Caco-2 (cell line): Measurements from ENCODE around the gene PDGFRA. TPM values are rescaled to one million over a fixed set of nuclear protein-coding genes. Genes with fewer than 3 reads are reported as not detected.

Experiments used
- Bru-seq: library from RNA; stranded (reverse); fragments of 400-500 nt; gene quantifications from one replicate; lab custom pipeline; 2021; lab: Mats Ljungman, UMichigan
- BruChase-seq, 2 experiments: library from RNA; stranded (reverse); fragments of 400-500 nt; gene quantifications; one replicate each; lab custom pipeline; 2021; lab: Mats Ljungman, UMichigan
- BruUV-seq: library from RNA; stranded (reverse); fragments of 400-500 nt; replicated peaks from 2 replicates; lab custom pipeline; 2021; lab: Mats Ljungman, UMichigan
- CTCF ChIA-PET: fragments of 300-600 bp; sonication (Branson Sonifier 250); formaldehyde crosslinking; loops from one replicate; lab custom pipeline; 2022; ENCODE audit warnings: antibody characterized with exemption; lab: Charles Lee
- POLR2A ChIA-PET: fragments of 300-600 bp; sonication (Branson Sonifier 250); formaldehyde crosslinking; loops from one replicate; lab custom pipeline; 2022; ENCODE audit warnings: antibody characterized with exemption; lab: Charles Lee
- DNase-seq, 2 experiments: peaks; one replicate each; pipeline versions ENCODE4 v3.0.0 to v3.0.0-alpha.2; 2020 to 2022
- H3K27me3 ChIP-seq: replicated peaks from 2 replicates; pipeline ENCODE4 v1.6.0; 2011; ENCODE audit warnings: low read length; ENCODE audit not compliant: control insufficient read depth, insufficient read depth
- H3K36me3 ChIP-seq: 2 replicates; pipeline ENCODE4 v1.5.1; 2011; ENCODE audit warnings: low read length; ENCODE audit not compliant: control insufficient read depth, insufficient read depth
- H3K4me1 ChIP-seq: fragments of 250-450 bp; sonication (Bioruptor Pico); 2 replicates; pipeline ENCODE4 v1.5.1; 2020; ENCODE audit warnings: mild to moderate bottlenecking
- H3K4me3 ChIP-seq: 2 replicates; pipeline ENCODE4 v1.5.1; 2011; ENCODE audit warnings: low read depth, mild to moderate bottlenecking, control low read depth, low read length
- H3K9me3 ChIP-seq: fragments of 250-450 bp; sonication (Bioruptor Pico); 2 replicates; pipeline ENCODE4 v1.5.1; 2020; ENCODE audit warnings: mild to moderate bottlenecking, moderate library complexity
- H3K27ac Mint-ChIP-seq: one replicate; pipeline ENCODE4 v1.8.0; 2022; ENCODE audit warnings: mixed read lengths; ENCODE audit not compliant: unreplicated experiment
- H3K27me3 Mint-ChIP-seq: one replicate; pipeline ENCODE4 v1.8.0; 2022; ENCODE audit warnings: mixed read lengths; ENCODE audit not compliant: insufficient read depth, unreplicated experiment
- H3K36me3 Mint-ChIP-seq: one replicate; pipeline ENCODE4 v1.8.0; 2022; ENCODE audit warnings: mild to moderate bottlenecking, mixed read lengths; ENCODE audit not compliant: insufficient read depth, unreplicated experiment
- H3K4me1 Mint-ChIP-seq: one replicate; pipeline ENCODE4 v1.8.0; 2022; ENCODE audit warnings: low read depth, mixed read lengths; ENCODE audit not compliant: unreplicated experiment
- H3K4me3 Mint-ChIP-seq: one replicate; pipeline ENCODE4 v1.8.0; 2022; ENCODE audit warnings: mild to moderate bottlenecking, moderate library complexity, mixed read lengths; ENCODE audit not compliant: unreplicated experiment
- H3K9me3 Mint-ChIP-seq: one replicate; pipeline ENCODE4 v1.8.0; 2022; ENCODE audit warnings: mixed read lengths; ENCODE audit not compliant: unreplicated experiment
- intact Hi-C: fragments of 100-400 bp; cut with micrococcal nuclease; formaldehyde crosslinking; loops from one replicate; pipeline ENCODE4 v1.10.0; 2022; ENCODE audit not compliant: unreplicated experiment
- long read RNA-seq: library from polyadenylated mRNA; stranded (forward); transcript quantifications from one replicate; pipeline ENCODE4 v2.0.0, GENCODE V29; 2022
- total RNA-seq: library from RNA; stranded (reverse); gene quantifications from 2 replicates; pipeline ENCODE4 v1.2.3, GENCODE V29; 2022
- TF ChIP-seq, protein P1 (sequence below), 2 experiments: fragments of 200-600 bp in 1 of 2; IDR thresholded peaks; 1 replicate in 1 of 2; 2 replicates in 1 of 2; pipeline versions ENCODE4 v1.5.1 to v1.8.0; 2011 to 2022; ENCODE audit warnings: antibody characterized with exemption in 1 of 2, control low read depth in 1 of 2, inconsistent platforms in 1 of 2, low read depth in 1 of 2, low read length in 1 of 2, mild to moderate bottlenecking in 1 of 2, moderate library complexity in 1 of 2; ENCODE audit not compliant: insufficient read depth in 1 of 2, severe bottlenecking in 1 of 2, unreplicated experiment in 1 of 2

PDGFRA gene
- total RNA-seq: 97.4 and 122 TPM in 2 replicates
- Bru-seq, nascent RNA: percentile 95 among the genes with signal in this experiment
- percentile 99 among the genes with signal in this experiment for BruChase-seq, experiment 1, labeled RNA remaining after a 2-hour chase
- percentile 99 among the genes with signal in this experiment for BruChase-seq, experiment 2, labeled RNA remaining after a 6-hour chase
- long read RNA-seq, full-length matches to known transcripts: 31 of 99 reads
- long read RNA-seq, partial matches to known transcripts: 31 of 99 reads
- long read RNA-seq, other reads (novel, unspliced or antisense): 37 of 99 reads

DNA sequence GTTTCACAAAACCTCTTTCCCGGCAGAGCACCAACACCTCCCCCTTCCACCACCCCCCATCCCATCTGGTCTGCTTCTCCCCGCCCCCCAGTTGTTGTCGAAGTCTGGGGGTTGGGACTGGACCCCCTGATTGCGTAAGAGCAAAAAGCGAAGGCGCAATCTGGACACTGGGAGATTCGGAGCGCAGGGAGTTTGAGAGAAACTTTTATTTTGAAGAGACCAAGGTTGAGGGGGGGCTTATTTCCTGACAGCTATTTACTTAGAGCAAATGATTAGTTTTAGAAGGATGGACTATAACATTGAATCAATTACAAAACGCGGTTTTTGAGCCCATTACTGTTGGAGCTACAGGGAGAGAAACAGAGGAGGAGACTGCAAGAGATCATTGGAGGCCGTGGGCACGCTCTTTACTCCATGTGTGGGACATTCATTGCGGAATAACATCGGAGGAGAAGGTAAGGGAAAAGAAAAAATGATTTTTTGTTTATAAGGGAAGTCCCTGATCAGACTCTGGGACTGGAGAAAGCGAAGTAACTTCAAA, at the start of gene PDGFRA:
TSS of gene PDGFRA (plus strand) at position 333 of the 541 bp plus-strand sequence. CDS start 29,476 bp downstream, outside the sequence.
- peak; percentile 71 to 80 for DNase-seq
- Histone ChIP-seq H3K9me3 (no peaks in the 10 kb centered on the region), H3K4me1 (peaks cover 9% of the 10 kb centered on the region; the same call in 1 of the 2 replicates), H3K4me3 (peak within 1 kb of the TSS; percentile 64), H3K36me3 (no peaks in the 10 kb centered on the region), H3K27me3 (no peaks in the 10 kb centered on the region)
- peaks cover 8% of the 10 kb centered on the region for H3K9me3 Mint-ChIP-seq
- H3K27ac Mint-ChIP-seq: peak within 1 kb of the TSS; percentile 79
- BruUV-seq: no TSS peak
- peak within 1 kb of the TSS; percentile 87 for H3K4me3 Mint-ChIP-seq
- peaks cover 67% of the 10 kb centered on the region for H3K36me3 Mint-ChIP-seq
- TF ChIP-seq, protein P1, sequence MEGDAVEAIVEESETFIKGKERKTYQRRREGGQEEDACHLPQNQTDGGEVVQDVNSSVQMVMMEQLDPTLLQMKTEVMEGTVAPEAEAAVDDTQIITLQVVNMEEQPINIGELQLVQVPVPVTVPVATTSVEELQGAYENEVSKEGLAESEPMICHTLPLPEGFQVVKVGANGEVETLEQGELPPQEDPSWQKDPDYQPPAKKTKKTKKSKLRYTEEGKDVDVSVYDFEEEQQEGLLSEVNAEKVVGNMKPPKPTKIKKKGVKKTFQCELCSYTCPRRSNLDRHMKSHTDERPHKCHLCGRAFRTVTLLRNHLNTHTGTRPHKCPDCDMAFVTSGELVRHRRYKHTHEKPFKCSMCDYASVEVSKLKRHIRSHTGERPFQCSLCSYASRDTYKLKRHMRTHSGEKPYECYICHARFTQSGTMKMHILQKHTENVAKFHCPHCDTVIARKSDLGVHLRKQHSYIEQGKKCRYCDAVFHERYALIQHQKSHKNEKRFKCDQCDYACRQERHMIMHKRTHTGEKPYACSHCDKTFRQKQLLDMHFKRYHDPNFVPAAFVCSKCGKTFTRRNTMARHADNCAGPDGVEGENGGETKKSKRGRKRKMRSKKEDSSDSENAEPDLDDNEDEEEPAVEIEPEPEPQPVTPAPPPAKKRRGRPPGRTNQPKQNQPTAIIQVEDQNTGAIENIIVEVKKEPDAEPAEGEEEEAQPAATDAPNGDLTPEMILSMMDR (IDR thresholded peaks at IDR 0.05; ENCODE audit: insufficient read depth in 1 of 2, low read depth in 1 of 2, low read length in 1 of 2, severe bottlenecking in 1 of 2, unreplicated experiment in 1 of 2): no peak
- ChIA-PET CTCF (interaction anchor here (0.8 to 1.3 kb wide), 3 partner anchors 11 to 915 kb away, joined by 3 read pairs; no protein-coding TSS in a partner anchor), POLR2A (interaction anchor here (0.7 kb wide), 1 partner anchor 48 kb away, joined by 3 read pairs; no protein-coding TSS in a partner anchor)
- no peaks in the 10 kb centered on the region for H3K27me3 Mint-ChIP-seq
- peaks cover 6% of the 10 kb centered on the region for H3K4me1 Mint-ChIP-seq
- intact Hi-C loops: loop anchor here (1.0 to 2.0 kb wide), 4 partner anchors 14 to 522 kb away; no protein-coding TSS in a partner anchor

DNA sequence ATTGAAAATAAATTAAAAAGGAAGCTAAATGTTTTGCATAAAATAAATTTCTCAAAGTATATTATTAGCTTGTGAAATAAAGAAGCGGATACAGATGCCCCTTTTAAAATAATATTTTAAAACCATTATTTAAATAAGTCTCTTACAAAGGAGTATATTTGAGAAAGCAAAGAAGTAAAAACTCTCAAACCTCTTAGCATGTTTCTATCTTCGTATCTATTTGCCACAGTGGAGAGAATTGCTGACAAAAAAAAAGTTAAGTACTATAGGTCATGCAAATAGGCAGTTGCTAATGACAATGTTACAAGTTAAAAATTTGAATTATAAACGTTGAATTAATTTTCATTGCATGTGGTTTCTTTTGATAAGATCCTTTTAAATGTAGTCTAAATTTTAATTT, 44.5 kb upstream of the PDGFRA start:
- Mint-ChIP-seq H3K4me3 (no peak overlapping the region), H3K36me3 (no peaks in the 10 kb centered on the region), H3K9me3 (no peaks in the 10 kb centered on the region), H3K27me3 (no peaks in the 10 kb centered on the region), H3K4me1 (peaks cover 7% of the 10 kb centered on the region), H3K27ac (no peak overlapping the region)
- Histone ChIP-seq H3K36me3 (no peaks in the 10 kb centered on the region), H3K9me3 (no peaks in the 10 kb centered on the region), H3K4me3 (no peak overlapping the region), H3K27me3 (no peaks in the 10 kb centered on the region), H3K4me1 (peaks cover 18% of the 10 kb centered on the region)
- no peak for DNase-seq
- TF ChIP-seq, protein P1 (IDR thresholded peaks at IDR 0.05; ENCODE audit: insufficient read depth in 1 of 2, low read depth in 1 of 2, low read length in 1 of 2, severe bottlenecking in 1 of 2, unreplicated experiment in 1 of 2): no peak
- ChIA-PET CTCF (no interaction called here), POLR2A (no interaction called here)
- BruUV-seq: no TSS peak
- intact Hi-C loops: no loop called here

DNA sequence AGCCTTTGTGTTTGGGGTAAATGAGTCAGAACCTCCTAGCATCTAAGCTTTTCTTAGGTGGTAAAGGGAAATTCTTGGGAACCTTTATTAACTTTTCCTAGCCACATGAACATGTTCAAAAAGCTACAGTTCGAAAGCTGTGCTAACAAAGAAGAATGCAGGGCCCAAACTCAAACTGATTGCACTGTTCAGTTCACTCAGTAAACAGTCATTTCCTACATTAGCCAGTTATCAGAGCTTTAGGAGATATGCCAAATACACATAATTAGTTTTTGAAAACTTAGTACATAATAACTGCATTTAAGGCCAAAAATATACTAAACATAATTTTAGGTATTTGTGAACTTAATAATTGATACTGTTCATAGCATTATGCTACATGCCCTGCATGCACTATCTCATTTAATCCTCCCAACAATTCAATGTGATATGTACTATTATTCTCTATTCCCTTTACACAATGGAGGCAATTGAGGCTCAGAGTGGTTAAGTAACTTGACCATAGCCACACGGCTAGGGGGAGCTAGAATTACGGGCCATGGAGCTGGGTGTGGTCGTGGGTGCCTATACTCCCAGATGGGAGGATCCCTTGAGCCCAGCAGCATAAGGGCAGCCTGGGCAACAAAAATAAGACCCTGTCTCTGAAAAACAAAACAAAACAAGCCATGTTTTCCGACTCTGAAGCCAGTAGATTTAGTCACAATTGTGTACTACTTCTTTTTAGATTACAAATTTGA, 43.9 kb upstream of the PDGFRA start:
- Mint-ChIP-seq H3K27me3 (no peaks in the 10 kb centered on the region), H3K4me3 (no peak overlapping the region), H3K27ac (no peak overlapping the region), H3K4me1 (peaks cover 7% of the 10 kb centered on the region), H3K36me3 (no peaks in the 10 kb centered on the region), H3K9me3 (no peaks in the 10 kb centered on the region)
- no peak for DNase-seq
- no peaks in the 10 kb centered on the region for H3K27me3 ChIP-seq
- H3K4me1 ChIP-seq: peaks cover 18% of the 10 kb centered on the region
- H3K36me3 ChIP-seq: no peaks in the 10 kb centered on the region
- CTCF ChIA-PET: no interaction called here
- no peaks in the 10 kb centered on the region for H3K9me3 ChIP-seq
- BruUV-seq: no TSS peak
- no peak overlapping the region for H3K4me3 ChIP-seq
- POLR2A ChIA-PET: no interaction called here
- intact Hi-C loops: loop anchor here (1.0 kb wide), 1 partner anchor 41 kb away; no protein-coding TSS in a partner anchor
- TF ChIP-seq, protein P1 (IDR thresholded peaks at IDR 0.05; ENCODE audit: insufficient read depth in 1 of 2, low read depth in 1 of 2, low read length in 1 of 2, severe bottlenecking in 1 of 2, unreplicated experiment in 1 of 2): no peak
